Gastrocnemius medialis (tissue), 4 donors: ENCODE results near the gene ASB5.

Experiments used
- CTCF ChIP-seq, 5 experiments: fragments of 450-650 bp in 3 of 5; fragments of 200-600 bp in 2 of 5; sonication (generic) in 2 of 5; IDR thresholded peaks in 4 of 5; conservative IDR thresholded peaks in 1 of 5; 1 replicate in 4 of 5; 2 replicates in 1 of 5; pipeline ENCODE4 v1.5.1; 2016 to 2019; ENCODE audit warnings: antibody characterized with exemption in 5 of 5, mild to moderate bottlenecking in 3 of 5, moderate library complexity in 3 of 5
- POLR2A ChIP-seq, 2 donors: fragments of 450-650 bp; IDR thresholded peaks; one replicate each; pipeline ENCODE4 v1.6.1; 2017; ENCODE audit warnings: antibody characterized with exemption in 2 of 2, mild to moderate bottlenecking in 2 of 2, moderate library complexity in 2 of 2

DNA sequence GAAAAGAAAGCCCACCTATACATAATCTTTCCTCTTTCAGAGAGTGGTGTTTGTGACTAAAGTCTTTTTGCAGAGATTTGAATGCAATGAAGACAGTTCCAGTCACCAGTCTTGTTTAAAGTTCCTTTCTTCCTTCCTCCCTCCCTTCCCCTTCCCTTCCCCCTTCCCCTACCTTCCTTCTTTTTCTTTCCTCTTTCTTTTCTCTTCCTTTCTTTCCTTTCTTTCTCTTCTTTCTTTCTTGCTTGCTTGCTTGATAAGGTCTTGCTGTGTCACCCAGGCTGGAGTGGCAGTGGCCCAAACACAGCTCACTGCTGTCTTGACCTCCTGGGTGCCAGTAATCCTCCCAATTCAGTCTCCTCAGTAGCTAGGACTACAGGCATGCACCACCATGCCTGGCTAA lies 19.0 kb upstream of the ASB5 start:
- TF ChIP-seq CTCF (IDR thresholded peaks at IDR 0.05 in 4 of 5, conservative IDR thresholded peaks at IDR 0.05 in 1 of 5), result no peak
- TF ChIP-seq POLR2A (IDR thresholded peaks at IDR 0.05), result no peak
